ENCODE measurements around the gene FKBP14.
A peak's percentile ranks its signal among the peaks of the same experiment; 100 is the strongest.

Gene FKBP14

GRCh38 chr7:29993140-29993539, 33.4 kb downstream of the FKBP14 start:
- Histone ChIP-seq H3K4me1 (ENCODE audit: insufficient read depth, poor library complexity, severe bottlenecking) (peaks cover 13% of the 10 kb centered on the region), H3K9me3 (ENCODE audit: severe bottlenecking) (no peaks in the 10 kb centered on the region), H3K27ac (ENCODE audit: poor library complexity, severe bottlenecking) (no peak overlapping the region), H3K4me3 (ENCODE audit: severe bottlenecking) (no peak overlapping the region), H3K36me3 (ENCODE audit: low read depth) (peaks cover 5% of the 10 kb centered on the region; the same call in 1 of the 2 replicates), H3K27me3 (ENCODE audit: insufficient read depth, poor library complexity, severe bottlenecking) (no peaks in the 10 kb centered on the region)
- DNase-seq (ENCODE audit: low spot score) (no peak), ATAC-seq (ENCODE audit: low read depth) (no peak)
- TF ChIP-seq CTCF (IDR thresholded peaks at IDR 0.05; ENCODE audit: poor library complexity, severe bottlenecking), result no peak

- Histone ChIP-seq H3K36me3 (ENCODE audit: low read depth) (peaks cover 5% of the 10 kb centered on the region; the same call in 1 of the 2 replicates), H3K4me1 (ENCODE audit: insufficient read depth, poor library complexity, severe bottlenecking) (peaks cover 23% of the 10 kb centered on the region), H3K27ac (ENCODE audit: poor library complexity, severe bottlenecking) (no peak overlapping the region), H3K4me3 (ENCODE audit: severe bottlenecking) (no peak overlapping the region), H3K9me3 (ENCODE audit: severe bottlenecking) (no peaks in the 10 kb centered on the region), H3K27me3 (ENCODE audit: insufficient read depth, poor library complexity, severe bottlenecking) (no peaks in the 10 kb centered on the region)
- ATAC-seq (ENCODE audit: low read depth) (no peak), DNase-seq (ENCODE audit: low spot score) (no peak)
- no peak for TF ChIP-seq CTCF (IDR thresholded peaks at IDR 0.05; ENCODE audit: poor library complexity, severe bottlenecking)
These were observed 34.6 kb downstream of the FKBP14 start for GRCh38 chr7:29991937-29992336.

DNA sequence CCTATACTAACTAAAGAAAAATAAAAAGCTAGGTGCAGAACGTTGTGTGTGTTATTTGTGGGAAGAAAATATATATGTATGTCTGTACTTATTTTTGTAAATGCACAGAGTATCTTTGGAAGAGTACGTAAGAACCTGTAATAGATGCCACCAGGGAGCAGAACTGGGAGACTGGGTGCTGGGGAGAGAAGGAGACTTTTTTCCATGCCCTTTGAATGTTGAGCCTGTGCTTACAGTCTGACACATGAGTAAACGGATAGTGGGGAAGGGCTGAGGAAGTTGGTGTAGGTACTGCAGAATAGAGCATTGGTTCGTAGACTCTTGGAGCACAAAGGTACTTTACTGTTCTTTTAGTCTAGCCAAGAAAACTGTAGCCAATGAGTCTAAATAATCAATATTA, 35.6 kb downstream of the FKBP14 start:
- no peaks in the 10 kb centered on the region for H3K27me3 ChIP-seq (ENCODE audit: insufficient read depth, poor library complexity, severe bottlenecking)
- ATAC-seq (ENCODE audit: low read depth) (no peak), DNase-seq (ENCODE audit: low spot score) (no peak)
- peaks cover 25% of the 10 kb centered on the region for H3K4me1 ChIP-seq (ENCODE audit: insufficient read depth, poor library complexity, severe bottlenecking)
- H3K4me3 ChIP-seq (ENCODE audit: severe bottlenecking), result no peak overlapping the region
- no peaks in the 10 kb centered on the region; the same call in 1 of the 2 replicates for H3K36me3 ChIP-seq (ENCODE audit: low read depth)
- TF ChIP-seq CTCF (IDR thresholded peaks at IDR 0.05; ENCODE audit: poor library complexity, severe bottlenecking), result no peak
- no peak overlapping the region for H3K27ac ChIP-seq (ENCODE audit: poor library complexity, severe bottlenecking)
- no peaks in the 10 kb centered on the region for H3K9me3 ChIP-seq (ENCODE audit: severe bottlenecking)

DNA sequence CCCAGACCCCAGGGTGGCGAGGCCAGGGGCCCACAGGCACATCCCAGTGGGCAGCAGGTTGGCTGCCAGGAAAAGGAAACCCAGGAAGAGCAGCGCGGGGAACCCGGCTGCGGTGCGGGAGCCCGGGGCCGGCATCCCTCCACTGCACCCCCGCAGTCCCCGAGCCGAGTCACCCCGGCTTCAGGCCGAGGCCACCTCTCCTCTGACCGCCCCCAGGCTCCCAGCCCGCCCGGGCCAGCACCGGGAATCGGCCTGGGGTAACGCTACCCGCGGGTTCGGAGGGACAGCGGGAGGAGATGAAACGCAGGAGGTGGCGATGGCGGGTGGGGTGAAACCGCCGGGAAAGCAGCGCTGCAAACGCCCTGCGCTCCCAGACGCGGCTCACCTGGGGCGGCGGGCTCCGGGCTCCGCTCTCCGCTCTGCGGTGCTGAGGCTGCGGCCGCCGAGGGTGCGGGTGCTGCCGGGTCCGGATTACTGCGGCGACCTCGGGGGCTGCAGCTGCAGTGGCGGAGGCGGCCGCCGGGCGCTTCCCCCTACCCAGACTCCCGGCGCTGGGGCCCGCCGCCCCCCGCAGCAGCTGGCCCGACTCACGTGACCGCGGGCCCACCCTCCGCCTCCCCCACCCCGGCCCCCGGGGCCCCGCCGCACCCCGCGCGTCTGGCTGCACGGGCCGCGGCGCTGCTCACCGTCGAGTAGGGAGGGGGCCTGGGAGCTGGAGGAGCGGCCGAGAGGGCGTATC, 37.1 kb downstream of the FKBP14 start, which contains the start of gene SCRN1:
Gene SCRN1 (minus strand): TSS at position 545 of the 739 bp plus-strand sequence. CDS start 20,734 bp downstream, outside the sequence.
- peak within 1 kb of the TSS; percentile 66 for H3K4me3 ChIP-seq (ENCODE audit: severe bottlenecking)
- TF ChIP-seq CTCF (IDR thresholded peaks at IDR 0.05; ENCODE audit: poor library complexity, severe bottlenecking), result no peak
- peak within 1 kb of the TSS; percentile 98 for H3K27ac ChIP-seq (ENCODE audit: poor library complexity, severe bottlenecking)
- H3K36me3 ChIP-seq (ENCODE audit: low read depth), result no peaks in the 10 kb centered on the region
- DNase-seq (ENCODE audit: low spot score) (peak; percentile 60), ATAC-seq (ENCODE audit: low read depth) (peak; percentile 50)
- H3K4me1 ChIP-seq (ENCODE audit: insufficient read depth, poor library complexity, severe bottlenecking), result peaks cover 20% of the 10 kb centered on the region
- no peaks in the 10 kb centered on the region for H3K27me3 ChIP-seq (ENCODE audit: insufficient read depth, poor library complexity, severe bottlenecking)
- H3K9me3 ChIP-seq (ENCODE audit: severe bottlenecking), result no peaks in the 10 kb centered on the region
